ENCODE data around the gene ZCCHC3. TPM values are rescaled to one million over a fixed set of nuclear protein-coding genes. Genes with fewer than 3 reads are reported as not detected.
"Not testable (repeated sequence)": the region's sequence is repeated elsewhere in the genome, so short reads cannot be mapped to it uniquely, and the experiment has no call there.

The ZCCHC3 gene
- total RNA-seq, 1 donor from 2014 or later: 25.9 TPM

GRCh38 chr20:326645-327185 lies 29.3 kb downstream of the ZCCHC3 start:
- H3K27ac Mint-ChIP-seq: peak overlapping the region; percentile 48
- H3K27me3 Mint-ChIP-seq (ENCODE audit: insufficient read depth): peaks cover 6% of the 10 kb centered on the region
- H3K9me3 Mint-ChIP-seq: no peaks in the 10 kb centered on the region
- peaks cover 2% of the 10 kb centered on the region for H3K36me3 Mint-ChIP-seq (ENCODE audit: low read depth)
- peak overlapping the region; percentile 68 for H3K4me3 Mint-ChIP-seq
- peaks cover 34% of the 10 kb centered on the region for H3K4me1 Mint-ChIP-seq (ENCODE audit: low read depth)
- intact Hi-C loops (cut with micrococcal nuclease): no loop called here
- DNase-seq (ENCODE audit: low spot score): no peak

DNA sequence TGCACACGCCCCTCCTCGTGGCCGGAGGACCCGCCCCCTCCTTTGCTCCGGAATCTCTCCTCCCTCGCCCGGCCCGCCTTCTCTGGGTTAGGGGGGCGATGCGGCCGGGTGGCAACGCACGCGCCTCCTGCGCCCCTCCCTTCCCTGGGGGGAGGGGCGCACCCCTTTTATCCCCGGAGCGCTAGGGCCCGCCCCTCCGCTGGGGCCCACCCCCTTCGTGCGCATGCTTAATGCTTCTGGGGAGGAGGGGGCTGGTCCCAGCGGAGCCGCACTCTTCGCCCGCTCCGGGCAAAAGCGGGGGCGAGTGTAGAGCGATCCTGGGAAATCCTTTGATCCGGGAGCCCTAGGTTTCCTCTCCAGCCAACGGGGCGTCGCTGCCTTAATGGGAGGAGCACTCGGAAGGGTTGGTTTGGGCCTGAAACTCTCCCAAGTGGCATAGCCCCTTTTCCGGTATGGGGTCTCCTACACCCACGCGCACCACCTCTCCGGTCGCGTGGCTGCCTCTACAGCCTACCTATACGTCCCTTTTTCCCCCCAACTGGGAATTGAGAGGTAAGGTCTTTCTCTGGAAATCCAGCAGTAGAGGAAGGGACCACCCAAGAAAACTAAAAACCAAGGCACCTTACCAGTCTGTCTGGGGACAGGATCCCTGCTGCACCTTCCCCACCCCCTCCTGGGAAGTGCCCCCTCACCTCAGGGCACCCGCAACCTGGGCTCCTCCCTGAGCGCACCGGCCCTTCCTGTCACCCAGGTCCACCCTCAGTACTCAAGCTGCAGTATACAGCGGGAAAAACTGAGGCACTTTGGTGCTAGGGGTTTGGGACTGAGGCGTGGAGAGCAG lies 30.0 kb downstream of the ZCCHC3 start:
- no peaks in the 10 kb centered on the region for H3K9me3 Mint-ChIP-seq
- H3K27me3 Mint-ChIP-seq (ENCODE audit: insufficient read depth): peaks cover 5% of the 10 kb centered on the region
- peak overlapping the region; percentile 68 for H3K4me3 Mint-ChIP-seq
- peaks cover 34% of the 10 kb centered on the region for H3K4me1 Mint-ChIP-seq (ENCODE audit: low read depth)
- intact Hi-C loops (cut with micrococcal nuclease): no loop called here
- H3K36me3 Mint-ChIP-seq (ENCODE audit: low read depth): peaks cover 2% of the 10 kb centered on the region
- peak overlapping the region; percentile 48 for H3K27ac Mint-ChIP-seq
- peak; percentile 64 for DNase-seq (ENCODE audit: low spot score)

DNA sequence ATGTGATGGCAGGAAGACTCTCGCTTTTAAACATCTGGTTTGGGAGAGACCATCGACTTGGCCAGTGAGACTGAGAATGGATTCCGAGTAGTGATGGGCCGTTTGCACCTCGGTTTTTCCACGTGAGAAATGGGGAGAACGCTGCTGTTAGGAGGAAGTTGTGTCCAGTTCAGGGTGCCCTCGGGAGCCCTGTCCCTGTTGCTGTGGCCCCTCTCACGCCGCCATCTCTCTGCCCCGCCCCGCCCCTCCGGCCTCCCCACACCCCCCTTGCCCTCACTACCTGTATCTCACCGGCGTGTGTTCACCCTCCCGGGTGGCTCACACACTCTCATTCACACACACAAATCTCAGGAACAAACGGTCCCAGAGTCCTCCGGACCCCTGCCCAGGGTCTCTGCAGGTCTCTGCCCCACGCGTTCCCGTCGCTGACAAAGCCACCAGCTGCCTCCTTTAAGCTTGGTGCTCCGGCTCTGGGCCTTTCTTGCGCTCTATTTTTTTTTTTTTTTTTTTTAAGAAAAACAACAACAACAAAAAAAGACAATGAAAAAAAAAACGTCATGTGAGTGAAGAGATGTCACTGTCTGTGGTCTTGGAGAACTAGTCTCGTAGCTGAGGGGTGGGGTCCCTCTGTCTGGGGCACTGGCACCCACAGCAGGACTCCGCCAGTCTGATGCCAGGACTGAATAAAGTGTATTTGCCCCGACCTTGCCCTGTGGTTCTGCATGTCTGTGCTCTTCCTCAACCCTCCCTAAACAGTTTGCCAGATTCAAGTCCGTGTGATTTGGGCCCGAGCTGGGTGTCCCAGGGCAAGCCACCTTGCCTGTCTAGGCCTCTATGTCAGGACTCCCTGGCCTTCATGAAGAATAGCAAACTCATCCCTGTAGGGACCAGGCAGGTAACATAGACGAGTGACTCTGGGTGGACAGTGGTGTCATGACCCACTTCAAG lies 30.9 kb downstream of the ZCCHC3 start:
- peak overlapping the region; percentile 74 for H3K27ac Mint-ChIP-seq
- intact Hi-C loops (cut with micrococcal nuclease): no loop called here

DNA sequence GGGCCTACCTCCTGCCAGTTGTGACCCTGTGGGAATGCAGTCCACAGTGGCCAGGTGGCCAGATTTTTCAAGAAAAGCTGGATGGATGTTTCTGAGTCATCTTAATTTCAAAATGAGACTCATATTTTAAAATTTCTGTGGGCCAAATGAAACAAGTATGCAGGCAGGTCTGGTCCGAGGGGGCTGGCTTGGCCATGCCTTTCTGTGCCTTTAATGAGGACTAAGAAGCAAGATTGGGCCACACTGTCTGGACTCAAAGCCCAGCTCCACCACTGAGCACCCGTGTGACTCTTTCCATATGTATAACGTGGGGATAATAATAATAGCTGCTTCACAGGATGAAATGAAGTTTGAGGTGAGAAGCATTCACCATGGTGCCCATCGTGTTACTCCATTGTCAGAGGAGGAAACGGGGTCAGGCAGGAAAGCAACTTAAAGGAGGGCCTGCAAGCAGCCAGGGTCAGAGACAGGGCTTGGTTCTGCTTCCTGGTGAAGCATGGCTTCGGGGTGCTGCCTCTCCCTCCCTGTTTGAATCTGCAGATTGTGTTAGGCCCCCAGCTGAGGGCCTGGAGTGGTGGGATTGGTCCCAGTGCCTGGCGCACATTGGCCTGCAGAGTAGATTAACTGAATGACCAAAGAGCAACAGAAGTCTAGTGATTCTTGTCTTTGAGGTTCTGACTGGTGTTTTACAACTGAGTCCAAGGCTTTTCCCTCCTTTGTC lies 31.8 kb downstream of the ZCCHC3 start:
- DNase-seq (ENCODE audit: low spot score): no peak
- H3K4me1 Mint-ChIP-seq (ENCODE audit: low read depth): peaks cover 27% of the 10 kb centered on the region
- H3K36me3 Mint-ChIP-seq (ENCODE audit: low read depth): peaks cover 2% of the 10 kb centered on the region
- H3K27ac Mint-ChIP-seq: no peak overlapping the region
- H3K9me3 Mint-ChIP-seq: no peaks in the 10 kb centered on the region
- intact Hi-C loops (cut with micrococcal nuclease): no loop called here
- peak overlapping the region; percentile 76 for H3K4me3 Mint-ChIP-seq
- H3K27me3 Mint-ChIP-seq (ENCODE audit: insufficient read depth): peaks cover 3% of the 10 kb centered on the region

More for the DNA sequence above, 30.9 kb downstream of the ZCCHC3 start:
- Mint-ChIP-seq H3K27me3 (ENCODE audit: insufficient read depth) (peaks cover 8% of the 10 kb centered on the region), H3K9me3 (no peaks in the 10 kb centered on the region), H3K4me3 (peak overlapping the region; percentile 76), H3K4me1 (ENCODE audit: low read depth) (peaks cover 34% of the 10 kb centered on the region), H3K36me3 (ENCODE audit: low read depth) (peaks cover 2% of the 10 kb centered on the region)
- no peak for DNase-seq (ENCODE audit: low spot score)

DNA sequence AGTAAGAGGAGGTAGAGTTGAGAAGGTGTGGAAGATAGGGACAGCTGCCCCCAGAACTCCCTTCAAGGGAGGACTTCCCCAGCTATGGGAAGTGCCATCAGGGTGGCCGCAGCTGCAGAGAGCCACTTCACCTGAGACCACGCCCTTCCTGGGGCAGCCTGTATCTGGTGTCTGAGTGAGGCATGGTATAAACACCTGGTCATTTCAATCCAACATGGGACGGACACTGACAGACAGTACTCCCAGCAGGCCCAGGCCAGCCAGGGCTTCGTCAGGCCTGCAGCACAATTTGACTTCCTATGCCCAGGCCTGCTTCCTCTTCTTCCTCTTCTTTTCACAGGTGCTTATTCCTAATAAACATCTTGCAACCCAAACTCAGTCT lies 32.5 kb downstream of the ZCCHC3 start:
- H3K36me3 Mint-ChIP-seq (ENCODE audit: low read depth): peaks cover 2% of the 10 kb centered on the region
- intact Hi-C loops (cut with micrococcal nuclease): loop anchor here (1.0 kb wide), 4 partner anchors 18 to 121 kb away; partner anchors contain the start of gene ZCCHC3
- no peak for DNase-seq (ENCODE audit: low spot score)
- no peak overlapping the region for H3K27ac Mint-ChIP-seq
- H3K4me3 Mint-ChIP-seq: no peak overlapping the region
- peaks cover 20% of the 10 kb centered on the region for H3K4me1 Mint-ChIP-seq (ENCODE audit: low read depth)
- no peaks in the 10 kb centered on the region for H3K9me3 Mint-ChIP-seq
- H3K27me3 Mint-ChIP-seq (ENCODE audit: insufficient read depth): peaks cover 3% of the 10 kb centered on the region

DNA sequence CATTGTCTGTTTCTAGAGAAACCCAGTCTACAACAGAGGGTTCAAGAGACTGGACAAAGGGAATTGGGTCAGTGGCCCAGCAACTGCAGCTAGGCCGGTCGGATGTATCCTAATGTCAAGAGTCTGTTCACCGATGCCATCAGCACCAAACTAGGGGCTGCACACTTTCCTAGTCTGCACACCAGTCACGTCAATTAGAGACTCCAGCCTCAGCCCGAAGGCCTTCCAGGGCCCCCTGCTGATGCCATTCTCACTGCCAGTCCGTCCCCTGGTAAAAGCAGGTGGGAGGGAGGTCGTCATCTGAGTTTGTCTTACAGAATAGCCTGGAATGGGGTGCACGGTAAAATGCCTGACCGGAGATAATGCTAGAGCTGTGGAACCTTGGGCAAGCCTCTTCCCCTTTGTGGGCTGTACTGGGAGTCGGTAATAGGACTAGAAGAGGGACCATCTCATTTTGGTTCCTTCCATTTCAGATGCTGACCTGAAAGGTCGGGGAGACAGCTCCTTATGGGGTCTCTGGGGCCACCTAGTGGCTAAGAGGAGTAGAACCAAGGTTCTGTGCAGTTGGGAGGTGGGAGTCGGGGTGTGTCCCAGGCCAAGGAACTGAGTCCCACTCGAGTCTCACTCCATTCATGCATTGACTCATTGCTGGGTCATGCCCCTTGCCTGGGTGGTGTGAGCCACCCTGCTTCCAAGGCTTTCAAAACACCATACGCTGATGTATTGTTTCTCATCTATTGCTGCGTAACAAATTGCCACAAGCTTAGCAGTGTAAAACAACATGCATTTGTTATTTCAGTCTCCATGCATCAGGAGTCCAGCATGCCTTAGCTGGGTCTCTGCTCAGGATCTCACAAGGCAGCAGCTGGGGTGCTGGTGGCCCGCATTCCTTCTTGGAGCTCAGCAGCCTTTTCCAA lies 33.1 kb downstream of the ZCCHC3 start:
- Mint-ChIP-seq H3K4me1 (ENCODE audit: low read depth) (peaks cover 18% of the 10 kb centered on the region), H3K36me3 (ENCODE audit: low read depth) (peaks cover 2% of the 10 kb centered on the region), H3K27me3 (ENCODE audit: insufficient read depth) (peaks cover 3% of the 10 kb centered on the region)

GRCh38 chr20:334578-334977 lies 37.2 kb downstream of the ZCCHC3 start:
- Mint-ChIP-seq H3K27ac (no peak overlapping the region), H3K4me3 (no peak overlapping the region), H3K4me1 (ENCODE audit: low read depth) (peaks cover 9% of the 10 kb centered on the region), H3K36me3 (ENCODE audit: low read depth) (no peaks in the 10 kb centered on the region), H3K9me3 (no peaks in the 10 kb centered on the region), H3K27me3 (ENCODE audit: insufficient read depth) (peaks cover 3% of the 10 kb centered on the region)
- intact Hi-C loops (cut with micrococcal nuclease): no loop called here
- no peak for DNase-seq (ENCODE audit: low spot score)

More for the DNA sequence above, 33.1 kb downstream of the ZCCHC3 start:
- H3K9me3 Mint-ChIP-seq: no peaks in the 10 kb centered on the region
- no peak overlapping the region for H3K4me3 Mint-ChIP-seq
- DNase-seq (ENCODE audit: low spot score): peak; percentile 44
- intact Hi-C loops (cut with micrococcal nuclease): loop anchor here (1.0 kb wide), 4 partner anchors 18 to 121 kb away; partner anchors contain the start of gene ZCCHC3
- H3K27ac Mint-ChIP-seq: no peak overlapping the region

DNA sequence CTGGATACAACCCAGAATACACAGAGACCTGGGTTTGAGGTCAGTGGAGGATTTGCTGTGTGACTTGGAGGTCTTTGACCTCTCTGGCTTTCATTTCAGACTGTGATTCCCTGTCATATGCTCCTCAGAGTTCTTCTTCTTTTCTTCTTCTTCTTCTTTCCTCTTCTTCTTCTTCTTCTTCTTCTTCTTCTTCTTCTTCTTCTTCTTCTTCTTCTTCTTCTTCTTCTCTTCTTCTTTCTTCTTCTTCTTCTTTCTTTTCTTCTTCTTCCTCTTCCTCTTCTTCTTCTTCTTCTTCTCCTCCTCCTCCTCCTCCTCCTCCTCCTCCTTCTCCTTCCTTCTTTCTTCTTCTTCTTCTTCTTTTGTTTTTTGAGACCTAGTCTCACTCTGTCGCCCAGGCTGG lies 38.7 kb downstream of the ZCCHC3 start:
- H3K4me1 Mint-ChIP-seq (ENCODE audit: low read depth): not testable (repeated sequence)

GRCh38 chr20:341682-342081 lies 44.3 kb downstream of the ZCCHC3 start:
- intact Hi-C loops (cut with micrococcal nuclease): no loop called here
- H3K4me1 Mint-ChIP-seq (ENCODE audit: low read depth): peaks cover 7% of the 10 kb centered on the region

More for the DNA sequence above, 38.7 kb downstream of the ZCCHC3 start:
- H3K36me3 Mint-ChIP-seq (ENCODE audit: low read depth); intact Hi-C loops (cut with micrococcal nuclease); DNase-seq (ENCODE audit: low spot score); H3K27ac Mint-ChIP-seq; H3K9me3 Mint-ChIP-seq; H3K4me3 Mint-ChIP-seq; H3K27me3 Mint-ChIP-seq (ENCODE audit: insufficient read depth): not testable (repeated sequence)

GRCh38 chr20:343107-343506 lies 45.7 kb downstream of the ZCCHC3 start:
- peaks cover 4% of the 10 kb centered on the region for H3K36me3 Mint-ChIP-seq (ENCODE audit: low read depth)
- peaks cover 8% of the 10 kb centered on the region for H3K4me1 Mint-ChIP-seq (ENCODE audit: low read depth)
- no peak overlapping the region for H3K27ac Mint-ChIP-seq
- intact Hi-C loops (cut with micrococcal nuclease): no loop called here
- H3K9me3 Mint-ChIP-seq: peaks cover 8% of the 10 kb centered on the region
- H3K4me3 Mint-ChIP-seq: no peak overlapping the region
- no peak for DNase-seq (ENCODE audit: low spot score)
- H3K27me3 Mint-ChIP-seq (ENCODE audit: insufficient read depth): peaks cover 8% of the 10 kb centered on the region

More at GRCh38 chr20:341682-342081, 44.3 kb downstream of the ZCCHC3 start:
- no peak overlapping the region for H3K4me3 Mint-ChIP-seq
- H3K27me3 Mint-ChIP-seq (ENCODE audit: insufficient read depth): peaks cover 8% of the 10 kb centered on the region
- peaks cover 4% of the 10 kb centered on the region for H3K36me3 Mint-ChIP-seq (ENCODE audit: low read depth)
- no peak for DNase-seq (ENCODE audit: low spot score)
- peaks cover 8% of the 10 kb centered on the region for H3K9me3 Mint-ChIP-seq
- H3K27ac Mint-ChIP-seq: no peak overlapping the region

DNA sequence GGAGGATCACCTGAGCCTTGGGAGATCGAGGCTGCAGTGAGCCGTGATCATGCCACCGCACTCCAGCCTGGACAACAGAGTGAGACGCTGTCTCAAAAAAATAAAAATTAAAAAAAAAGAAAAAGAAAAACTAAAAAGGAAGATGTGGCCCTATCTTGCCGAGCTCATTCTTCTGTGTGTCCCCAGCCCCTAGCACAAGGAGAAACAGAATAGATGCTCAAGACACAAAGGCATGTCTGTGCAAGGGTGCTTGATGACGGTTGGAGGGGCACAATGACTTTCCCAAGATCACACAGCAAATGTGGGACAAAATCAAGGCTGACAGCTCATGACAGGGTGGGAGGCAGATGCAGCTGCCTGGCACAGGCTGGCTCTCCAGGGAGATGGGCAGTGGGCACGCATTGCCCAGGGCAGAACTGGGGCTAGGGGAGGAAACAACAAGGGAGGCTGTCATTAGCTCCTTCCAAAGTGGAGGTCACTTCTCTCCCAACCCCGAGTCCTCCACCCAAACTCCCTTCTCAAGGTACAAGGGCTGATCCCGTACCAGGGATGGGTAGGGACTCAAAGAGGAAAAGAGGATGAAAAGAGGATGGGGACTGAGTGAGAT lies 48.8 kb downstream of the ZCCHC3 start:
- Mint-ChIP-seq H3K4me1 (ENCODE audit: low read depth) (peaks cover 14% of the 10 kb centered on the region), H3K4me3 (peak overlapping the region; percentile 83), H3K9me3 (peaks cover 8% of the 10 kb centered on the region), H3K36me3 (ENCODE audit: low read depth) (peaks cover 4% of the 10 kb centered on the region), H3K27ac (peak overlapping the region; percentile 43), H3K27me3 (ENCODE audit: insufficient read depth) (peaks cover 4% of the 10 kb centered on the region)
- DNase-seq (ENCODE audit: low spot score): no peak
- intact Hi-C loops (cut with micrococcal nuclease): loop anchor here (2.0 kb wide), 1 partner anchor 197 kb away; the partner anchor contains the start of gene CSNK2A1
